HL-60 (cell line): ENCODE results near the gene INTS11.

ENCODE experiments used
- DNase-seq, 2 experiments: peaks; one replicate each; pipeline ENCODE4 v3.0.0-alpha.2; 2010 to 2020; ENCODE audit warnings: low read depth in 1 of 2, low spot score in 1 of 2
- H3K27ac ChIP-seq: fragments of 250-450 bp; sonication (Bioruptor Pico); replicated peaks from 2 replicates; pipeline ENCODE4 v1.5.1; 2020; ENCODE audit warnings: mild to moderate bottlenecking, moderate library complexity
- H3K27me3 ChIP-seq: fragments of 250-450 bp; sonication (Bioruptor Pico); 2 replicates; pipeline ENCODE4 v1.5.1; 2021; ENCODE audit warnings: mild to moderate bottlenecking, moderate library complexity; ENCODE audit not compliant: insufficient read depth, poor library complexity, severe bottlenecking
- H3K4me3 ChIP-seq: replicated peaks from 2 replicates; pipeline ENCODE4 v1.5.1; 2011; ENCODE audit warnings: mild to moderate bottlenecking, control low read depth, low read length; ENCODE audit not compliant: insufficient read depth
- GABPA ChIP-seq: IDR thresholded peaks from 2 replicates; pipeline ENCODE4 v1.6.1; 2012; ENCODE audit warnings: low read depth
- POLR2AphosphoS5 ChIP-seq: IDR thresholded peaks from 2 replicates; pipeline ENCODE4 v1.6.1; 2012; ENCODE audit warnings: low read depth
- SPI1 ChIP-seq: IDR thresholded peaks from 2 replicates; pipeline ENCODE4 v1.6.1; 2012; ENCODE audit warnings: low read depth, mild to moderate bottlenecking, borderline replicate concordance
- TF ChIP-seq, protein P1 (sequence below): IDR thresholded peaks from 2 replicates; pipeline ENCODE4 v1.6.1; 2012; ENCODE audit warnings: low read depth; ENCODE audit not compliant: insufficient replicate concordance
- TF ChIP-seq, protein P2 (sequence below): IDR thresholded peaks from one replicate; pipeline ENCODE4 v1.5.1; 2011; ENCODE audit warnings: low read length, control low read depth, inconsistent platforms; ENCODE audit not compliant: insufficient read depth

The INTS11 gene

DNA sequence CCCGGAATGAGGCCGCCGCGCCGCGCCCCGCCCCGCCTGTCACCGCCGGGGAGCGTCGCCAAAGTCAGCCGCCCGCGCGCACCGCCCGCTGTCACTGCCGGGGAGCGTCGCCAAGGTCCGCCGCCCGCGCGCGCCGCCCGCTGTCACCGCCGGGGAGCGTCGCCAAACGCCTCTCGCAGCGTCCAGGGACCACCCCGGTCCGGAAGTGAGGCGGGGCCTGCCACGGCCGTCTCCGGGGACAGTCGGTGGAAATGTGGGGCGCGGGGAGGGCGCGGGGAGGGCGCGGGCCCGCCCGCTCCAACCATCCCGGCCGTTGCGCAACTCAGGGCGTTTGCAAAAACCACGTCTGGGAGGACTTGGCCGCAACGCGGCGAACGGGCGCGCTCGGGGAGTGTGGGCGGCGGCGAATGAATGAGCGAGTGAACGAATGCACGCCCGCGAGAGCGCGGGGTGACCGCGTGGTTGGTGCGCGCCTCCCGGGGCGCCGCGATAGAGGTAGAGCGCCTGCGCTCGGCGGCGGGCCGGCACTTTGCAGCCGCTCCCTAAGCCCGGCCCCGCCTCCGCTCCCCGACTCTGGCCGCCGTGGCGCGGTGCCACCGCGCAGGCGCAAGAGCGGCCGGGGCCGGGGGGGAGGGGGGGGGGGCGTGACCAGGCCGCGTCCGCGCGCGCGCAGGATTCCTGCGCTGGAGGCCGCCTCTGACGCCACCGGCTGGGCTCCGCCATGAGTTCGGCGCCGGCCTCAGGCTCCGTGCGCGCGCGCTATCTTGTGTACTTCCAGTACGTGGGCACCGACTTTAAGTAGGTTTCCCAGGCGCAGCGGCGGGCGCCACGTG lies 16.3 kb downstream of the INTS11 start, which contains the start of the genes ACAP3 and PUSL1:
Gene ACAP3 (minus strand): TSS at position 8 of the 833 bp plus-strand sequence. CDS start 115 bp downstream, outside the sequence.
Gene PUSL1 (plus strand): TSS at position 675 of the 833 bp plus-strand sequence. CDS start 47 bp downstream, at position 722.
- peak; percentile 91 to 94 for DNase-seq
- H3K27ac ChIP-seq, result peak within 1 kb of the TSS; percentile 97
- H3K4me3 ChIP-seq, result peak within 1 kb of the TSS; percentile 89
- TF ChIP-seq POLR2AphosphoS5 (peak; percentile 41; the same call in 1 of the 2 replicates), GABPA (peak; percentile 44; the same call in 1 of the 2 replicates), SPI1 (no peak)
- TF ChIP-seq, protein P1, sequence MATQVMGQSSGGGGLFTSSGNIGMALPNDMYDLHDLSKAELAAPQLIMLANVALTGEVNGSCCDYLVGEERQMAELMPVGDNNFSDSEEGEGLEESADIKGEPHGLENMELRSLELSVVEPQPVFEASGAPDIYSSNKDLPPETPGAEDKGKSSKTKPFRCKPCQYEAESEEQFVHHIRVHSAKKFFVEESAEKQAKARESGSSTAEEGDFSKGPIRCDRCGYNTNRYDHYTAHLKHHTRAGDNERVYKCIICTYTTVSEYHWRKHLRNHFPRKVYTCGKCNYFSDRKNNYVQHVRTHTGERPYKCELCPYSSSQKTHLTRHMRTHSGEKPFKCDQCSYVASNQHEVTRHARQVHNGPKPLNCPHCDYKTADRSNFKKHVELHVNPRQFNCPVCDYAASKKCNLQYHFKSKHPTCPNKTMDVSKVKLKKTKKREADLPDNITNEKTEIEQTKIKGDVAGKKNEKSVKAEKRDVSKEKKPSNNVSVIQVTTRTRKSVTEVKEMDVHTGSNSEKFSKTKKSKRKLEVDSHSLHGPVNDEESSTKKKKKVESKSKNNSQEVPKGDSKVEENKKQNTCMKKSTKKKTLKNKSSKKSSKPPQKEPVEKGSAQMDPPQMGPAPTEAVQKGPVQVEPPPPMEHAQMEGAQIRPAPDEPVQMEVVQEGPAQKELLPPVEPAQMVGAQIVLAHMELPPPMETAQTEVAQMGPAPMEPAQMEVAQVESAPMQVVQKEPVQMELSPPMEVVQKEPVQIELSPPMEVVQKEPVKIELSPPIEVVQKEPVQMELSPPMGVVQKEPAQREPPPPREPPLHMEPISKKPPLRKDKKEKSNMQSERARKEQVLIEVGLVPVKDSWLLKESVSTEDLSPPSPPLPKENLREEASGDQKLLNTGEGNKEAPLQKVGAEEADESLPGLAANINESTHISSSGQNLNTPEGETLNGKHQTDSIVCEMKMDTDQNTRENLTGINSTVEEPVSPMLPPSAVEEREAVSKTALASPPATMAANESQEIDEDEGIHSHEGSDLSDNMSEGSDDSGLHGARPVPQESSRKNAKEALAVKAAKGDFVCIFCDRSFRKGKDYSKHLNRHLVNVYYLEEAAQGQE, result no peak
- TF ChIP-seq, protein P2, sequence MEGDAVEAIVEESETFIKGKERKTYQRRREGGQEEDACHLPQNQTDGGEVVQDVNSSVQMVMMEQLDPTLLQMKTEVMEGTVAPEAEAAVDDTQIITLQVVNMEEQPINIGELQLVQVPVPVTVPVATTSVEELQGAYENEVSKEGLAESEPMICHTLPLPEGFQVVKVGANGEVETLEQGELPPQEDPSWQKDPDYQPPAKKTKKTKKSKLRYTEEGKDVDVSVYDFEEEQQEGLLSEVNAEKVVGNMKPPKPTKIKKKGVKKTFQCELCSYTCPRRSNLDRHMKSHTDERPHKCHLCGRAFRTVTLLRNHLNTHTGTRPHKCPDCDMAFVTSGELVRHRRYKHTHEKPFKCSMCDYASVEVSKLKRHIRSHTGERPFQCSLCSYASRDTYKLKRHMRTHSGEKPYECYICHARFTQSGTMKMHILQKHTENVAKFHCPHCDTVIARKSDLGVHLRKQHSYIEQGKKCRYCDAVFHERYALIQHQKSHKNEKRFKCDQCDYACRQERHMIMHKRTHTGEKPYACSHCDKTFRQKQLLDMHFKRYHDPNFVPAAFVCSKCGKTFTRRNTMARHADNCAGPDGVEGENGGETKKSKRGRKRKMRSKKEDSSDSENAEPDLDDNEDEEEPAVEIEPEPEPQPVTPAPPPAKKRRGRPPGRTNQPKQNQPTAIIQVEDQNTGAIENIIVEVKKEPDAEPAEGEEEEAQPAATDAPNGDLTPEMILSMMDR, result no peak
- H3K27me3 ChIP-seq, result no peaks in the 10 kb centered on the region

DNA sequence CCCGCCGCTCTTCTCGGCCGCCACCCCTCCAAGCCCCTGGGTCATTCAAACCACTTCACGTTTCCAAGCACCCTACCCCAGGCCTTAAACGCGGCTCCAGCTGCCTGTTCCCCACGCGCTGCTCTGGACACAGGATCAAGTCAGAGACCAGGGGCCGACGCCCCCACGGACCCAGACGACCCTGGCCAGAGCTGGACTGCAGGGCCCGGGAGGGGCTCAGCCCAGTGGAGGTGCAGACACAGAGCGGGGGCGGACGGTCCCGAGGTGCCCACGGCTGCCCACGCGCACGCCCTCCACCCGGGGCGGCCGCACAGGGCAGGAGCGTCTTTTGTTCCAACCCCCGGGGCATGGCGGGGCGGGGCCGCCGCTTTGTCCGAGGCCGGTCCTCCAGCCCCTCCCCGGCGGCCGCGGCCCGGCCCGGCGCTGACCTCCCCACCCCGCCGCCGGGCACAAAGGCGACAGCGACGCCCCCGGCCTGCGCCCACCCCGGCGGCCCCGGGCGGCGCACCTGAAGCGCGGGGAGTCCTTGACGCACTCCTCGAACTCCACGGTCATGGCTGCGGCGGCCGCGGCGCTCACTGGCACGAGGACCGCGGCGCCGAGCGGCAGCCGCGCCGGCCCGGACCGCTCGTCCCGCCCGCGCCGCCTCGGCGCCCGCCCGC lies 17.1 kb downstream of the INTS11 start:
- DNase-seq, result no peak
- H3K4me3 ChIP-seq, result peak overlapping the region; percentile 73
- H3K27ac ChIP-seq, result peak overlapping the region; percentile 72
- no peak for TF ChIP-seq GABPA
- TF ChIP-seq POLR2AphosphoS5, result no peak
- no peak for TF ChIP-seq SPI1
- TF ChIP-seq, protein P1, result no peak
- TF ChIP-seq, protein P2, result no peak
- H3K27me3 ChIP-seq, result no peaks in the 10 kb centered on the region

DNA sequence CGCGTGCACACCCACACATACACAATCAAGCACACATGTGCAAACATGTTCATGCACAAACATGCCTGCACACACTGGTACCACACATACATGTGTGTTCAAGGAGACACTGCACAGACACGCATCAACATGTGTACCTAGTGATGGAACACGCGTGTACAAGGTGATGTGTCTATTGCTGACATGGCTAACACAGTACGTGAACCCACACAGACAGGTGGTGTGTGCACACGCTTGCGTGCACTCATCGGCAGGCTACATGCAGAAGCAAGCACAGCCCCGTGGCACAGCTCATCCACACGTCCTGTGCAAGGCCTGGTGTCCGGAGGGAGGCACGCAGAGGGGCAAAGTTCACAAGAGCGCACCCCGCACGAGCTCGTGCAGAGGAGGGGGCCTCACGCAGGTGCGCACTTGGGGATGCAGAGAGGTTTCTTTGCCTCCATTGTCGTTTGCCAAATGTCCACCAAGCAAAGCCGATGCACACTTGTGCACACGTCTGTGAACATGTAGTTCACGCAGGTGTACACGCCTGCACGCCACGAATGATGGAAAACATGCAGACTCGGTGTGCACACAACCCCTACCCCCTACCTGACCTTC lies 17.7 kb downstream of the INTS11 start:
- no peak for DNase-seq
- TF ChIP-seq, protein P2, result no peak
- TF ChIP-seq SPI1 (no peak), POLR2AphosphoS5 (no peak), GABPA (no peak)
- TF ChIP-seq, protein P1, result no peak
- peak overlapping the region; percentile 73 for H3K4me3 ChIP-seq
- peak overlapping the region; percentile 72 for H3K27ac ChIP-seq
- H3K27me3 ChIP-seq, result no peaks in the 10 kb centered on the region
